GM12872 (cell line): ENCODE data around the gene ARIH2.

Experiments used
- TF ChIP-seq, protein P1 (sequence below): IDR thresholded peaks from 3 replicates; pipeline ENCODE4 v1.5.1; 2011; ENCODE audit warnings: low read depth, mild to moderate bottlenecking, low read length, moderate library complexity; ENCODE audit not compliant: insufficient read depth

ARIH2 gene

GRCh38 chr3:49025793-49026520 is 107.3 kb downstream of the ARIH2 start:
- TF ChIP-seq, protein P1, sequence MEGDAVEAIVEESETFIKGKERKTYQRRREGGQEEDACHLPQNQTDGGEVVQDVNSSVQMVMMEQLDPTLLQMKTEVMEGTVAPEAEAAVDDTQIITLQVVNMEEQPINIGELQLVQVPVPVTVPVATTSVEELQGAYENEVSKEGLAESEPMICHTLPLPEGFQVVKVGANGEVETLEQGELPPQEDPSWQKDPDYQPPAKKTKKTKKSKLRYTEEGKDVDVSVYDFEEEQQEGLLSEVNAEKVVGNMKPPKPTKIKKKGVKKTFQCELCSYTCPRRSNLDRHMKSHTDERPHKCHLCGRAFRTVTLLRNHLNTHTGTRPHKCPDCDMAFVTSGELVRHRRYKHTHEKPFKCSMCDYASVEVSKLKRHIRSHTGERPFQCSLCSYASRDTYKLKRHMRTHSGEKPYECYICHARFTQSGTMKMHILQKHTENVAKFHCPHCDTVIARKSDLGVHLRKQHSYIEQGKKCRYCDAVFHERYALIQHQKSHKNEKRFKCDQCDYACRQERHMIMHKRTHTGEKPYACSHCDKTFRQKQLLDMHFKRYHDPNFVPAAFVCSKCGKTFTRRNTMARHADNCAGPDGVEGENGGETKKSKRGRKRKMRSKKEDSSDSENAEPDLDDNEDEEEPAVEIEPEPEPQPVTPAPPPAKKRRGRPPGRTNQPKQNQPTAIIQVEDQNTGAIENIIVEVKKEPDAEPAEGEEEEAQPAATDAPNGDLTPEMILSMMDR: no peak

GRCh38 chr3:49026536-49026935 is 107.9 kb downstream of the ARIH2 start:
- TF ChIP-seq, protein P1: no peak

DNA sequence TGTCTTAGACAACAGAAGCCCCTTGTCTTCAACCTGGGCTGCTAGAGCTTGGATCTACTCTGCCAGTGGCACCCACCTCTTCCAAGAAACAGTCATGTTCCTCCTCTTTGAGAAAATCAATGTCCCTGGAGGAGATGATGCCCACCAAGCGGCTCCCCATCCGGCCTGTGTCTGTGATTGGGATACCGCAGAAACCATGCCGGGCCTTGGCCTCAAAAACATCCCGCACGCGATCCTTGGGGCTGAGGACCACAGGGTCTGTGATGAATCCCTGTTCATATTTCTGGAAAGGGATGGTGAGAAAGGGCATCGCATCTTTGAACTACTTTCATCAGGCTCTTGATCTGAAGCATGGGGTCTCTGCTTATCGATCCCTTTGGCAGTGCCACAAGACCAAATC is 109.0 kb downstream of the ARIH2 start:
- TF ChIP-seq, protein P1: no peak

DNA sequence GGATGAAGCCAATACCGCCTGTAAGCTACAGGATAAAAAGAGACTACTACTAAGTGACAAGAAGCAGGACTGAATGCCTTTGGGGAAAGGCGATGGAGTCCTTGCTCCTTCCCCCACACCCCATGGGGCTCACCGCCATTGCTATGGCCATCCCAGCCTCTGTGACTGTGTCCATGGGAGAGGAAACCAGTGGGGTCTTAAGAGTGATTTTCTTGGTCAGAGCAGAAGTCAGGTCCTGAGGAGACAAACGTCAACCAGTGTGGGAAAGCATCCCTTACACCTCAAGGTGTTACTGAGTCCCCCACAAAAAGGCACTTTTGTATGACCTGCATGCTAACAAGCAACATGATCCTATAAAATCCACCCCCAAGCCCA is 109.6 kb downstream of the ARIH2 start:
- TF ChIP-seq, protein P1: no peak

DNA sequence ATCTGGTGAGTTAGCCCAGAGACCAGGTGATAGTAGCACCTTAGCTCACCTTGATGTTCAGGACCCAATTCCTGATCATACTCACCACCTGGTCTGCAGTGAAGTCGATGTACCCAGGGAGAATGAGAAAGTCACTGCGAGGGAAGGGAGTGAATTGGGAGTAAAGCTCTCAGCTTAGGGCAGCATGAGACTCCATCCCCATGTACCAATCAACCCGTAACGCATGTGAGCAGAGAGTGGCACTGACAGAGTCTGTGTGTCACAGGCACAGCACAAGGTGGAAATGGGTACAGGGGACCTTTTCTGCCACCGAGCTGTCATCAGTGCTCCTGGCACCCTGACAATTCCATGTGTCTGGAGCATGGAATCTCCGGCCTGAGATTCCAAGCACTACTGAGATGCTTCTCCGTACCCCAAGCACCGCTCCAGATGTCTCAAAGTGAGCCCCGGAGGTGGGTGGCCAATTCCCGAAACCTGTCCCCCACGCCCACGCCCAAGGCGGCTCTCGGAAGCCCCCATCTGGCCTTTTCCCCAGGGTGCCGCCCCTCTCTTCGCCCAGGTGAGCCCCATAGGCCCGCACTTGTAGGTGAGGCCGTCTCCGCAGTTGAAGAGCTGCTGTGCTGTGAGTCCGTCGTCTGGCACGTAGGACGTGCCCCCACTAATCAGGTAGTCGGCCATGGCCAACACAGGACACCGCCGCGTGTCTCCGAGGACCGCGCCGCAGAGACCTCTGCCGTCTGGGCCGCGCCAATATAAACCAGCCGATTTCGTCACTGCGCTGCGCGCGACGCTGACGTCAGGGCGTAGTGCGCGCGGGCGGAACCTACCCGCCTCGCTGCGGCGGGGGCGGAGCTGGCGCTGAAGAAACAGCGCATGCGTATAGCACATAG is 110.3 kb downstream of the ARIH2 start, which contains the start of gene IMPDH2:
Gene IMPDH2 (minus strand): TSS at position 726 of the 890 bp plus-strand sequence. CDS start 48 bp downstream, at position 678.
- TF ChIP-seq, protein P1: no peak

DNA sequence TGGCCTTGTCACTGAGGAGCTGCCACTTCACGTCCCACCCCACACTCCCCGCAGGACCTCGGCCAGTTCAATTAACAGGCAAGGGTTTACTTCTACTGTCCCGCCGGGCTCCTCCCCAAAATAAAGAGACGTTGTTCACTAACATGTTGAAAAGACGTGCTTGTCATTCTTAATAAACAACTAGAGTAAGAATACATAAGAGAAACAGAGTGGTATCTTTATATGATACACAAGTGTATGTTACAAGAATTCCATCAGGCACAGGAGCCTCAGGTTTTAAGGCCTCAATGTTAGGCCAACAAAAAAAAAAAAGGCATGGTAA is 110.9 kb downstream of the ARIH2 start:
- TF ChIP-seq, protein P1: no peak

GRCh38 chr3:49030321-49030720 is 111.7 kb downstream of the ARIH2 start:
- TF ChIP-seq, protein P1: no peak
